Neural progenitor cell (in vitro differentiated cells): ENCODE results near the gene PSMD13. TPM values are rescaled to one million over a fixed set of nuclear protein-coding genes. Genes with fewer than 3 reads are reported as not detected.

ENCODE experiments used
- DNase-seq: peaks from one replicate; pipeline ENCODE4 v3.0.0-alpha.2; 2016; ENCODE audit warnings: low spot score
- H2AFZ ChIP-seq: fragments of 200-600 bp; sonication (generic); replicated peaks from 2 replicates; pipeline ENCODE4 v1.6.1; 2016; ENCODE audit warnings: antibody characterized with exemption
- H3F3A ChIP-seq: fragments of 200-600 bp; sonication (generic); 2 replicates; pipeline ENCODE4 v1.6.1; 2016; ENCODE audit warnings: antibody characterized with exemption, low read depth
- H3K27ac ChIP-seq: fragments of 200-600 bp; sonication (generic); 2 replicates; pipeline ENCODE4 v1.5.1; 2016; ENCODE audit warnings: mild to moderate bottlenecking
- H3K27me3 ChIP-seq: fragments of 200-600 bp; sonication (generic); 2 replicates; pipeline ENCODE4 v1.6.1; 2016; ENCODE audit warnings: mild to moderate bottlenecking, moderate library complexity
- H3K36me3 ChIP-seq: fragments of 200-600 bp; sonication (generic); 2 replicates; pipeline ENCODE4 v1.5.1; 2016
- H3K4me1 ChIP-seq: fragments of 200-600 bp; sonication (generic); 2 replicates; pipeline ENCODE4 v1.6.1; 2016; ENCODE audit warnings: mixed run types
- H3K4me2 ChIP-seq: fragments of 200-600 bp; sonication (generic); 2 replicates; pipeline ENCODE4 v1.6.1; 2016
- H3K4me3 ChIP-seq: fragments of 200-600 bp; sonication (generic); 2 replicates; pipeline ENCODE4 v1.5.1; 2016
- H3K79me2 ChIP-seq: fragments of 200-600 bp; sonication (generic); 2 replicates; pipeline ENCODE4 v1.6.1; 2016; ENCODE audit warnings: low read depth
- H3K9ac ChIP-seq: fragments of 200-600 bp; sonication (generic); 2 replicates; pipeline ENCODE4 v1.6.1; 2016
- H3K9me3 ChIP-seq: fragments of 200-600 bp; sonication (generic); 2 replicates; pipeline ENCODE4 v1.5.1; 2016; ENCODE audit warnings: low read depth
- H4K20me1 ChIP-seq: fragments of 200-600 bp; sonication (generic); 2 replicates; pipeline ENCODE4 v1.6.1; 2016; ENCODE audit warnings: low read depth
- H3K27ac Mint-ChIP-seq: 3 replicates; pipeline ENCODE4 v1.8.0; 2021; ENCODE audit warnings: mixed read lengths
- H3K27me3 Mint-ChIP-seq: 2 replicates; pipeline ENCODE4 v1.8.0; 2022; ENCODE audit warnings: low read depth, mild to moderate bottlenecking, inconsistent platforms, moderate library complexity, mixed read lengths; ENCODE audit not compliant: insufficient read depth
- H3K36me3 Mint-ChIP-seq: 3 replicates; pipeline ENCODE4 v1.8.0; 2021; ENCODE audit warnings: mixed read lengths
- H3K4me1 Mint-ChIP-seq: 3 replicates; pipeline ENCODE4 v1.8.0; 2021; ENCODE audit warnings: mixed read lengths
- H3K4me3 Mint-ChIP-seq: 3 replicates; pipeline ENCODE4 v1.8.0; 2021; ENCODE audit warnings: mild to moderate bottlenecking, moderate library complexity, mixed read lengths
- H3K9me3 Mint-ChIP-seq: 3 replicates; pipeline ENCODE4 v1.8.0; 2020; ENCODE audit warnings: mixed read lengths
- EZH2 ChIP-seq: fragments of 200-600 bp; sonication (generic); IDR thresholded peaks from 2 replicates; pipeline ENCODE4 v1.6.1; 2017; ENCODE audit warnings: antibody characterized with exemption, mild to moderate bottlenecking, moderate library complexity
- EZH2phosphoT487 ChIP-seq: fragments of 200-600 bp; sonication (generic); IDR thresholded peaks from 2 replicates; pipeline ENCODE4 v1.6.1; 2017; ENCODE audit warnings: antibody characterized with exemption
- total RNA-seq: library from RNA; depleted of rRNA; stranded (reverse); fragments of >200 nt; gene quantifications from 2 replicates; pipeline ENCODE4 v1.2.3, GENCODE V29; 2015; ENCODE audit warnings: low replicate concordance
- TF ChIP-seq, protein P1 (sequence below): fragments of 200-600 bp; sonication (generic); IDR thresholded peaks from 2 replicates; pipeline ENCODE4 v1.5.1; 2017; ENCODE audit warnings: antibody characterized with exemption, mild to moderate bottlenecking

PSMD13 gene
- total RNA-seq, 1 donor from 2014 or later, result 90.6 TPM

DNA sequence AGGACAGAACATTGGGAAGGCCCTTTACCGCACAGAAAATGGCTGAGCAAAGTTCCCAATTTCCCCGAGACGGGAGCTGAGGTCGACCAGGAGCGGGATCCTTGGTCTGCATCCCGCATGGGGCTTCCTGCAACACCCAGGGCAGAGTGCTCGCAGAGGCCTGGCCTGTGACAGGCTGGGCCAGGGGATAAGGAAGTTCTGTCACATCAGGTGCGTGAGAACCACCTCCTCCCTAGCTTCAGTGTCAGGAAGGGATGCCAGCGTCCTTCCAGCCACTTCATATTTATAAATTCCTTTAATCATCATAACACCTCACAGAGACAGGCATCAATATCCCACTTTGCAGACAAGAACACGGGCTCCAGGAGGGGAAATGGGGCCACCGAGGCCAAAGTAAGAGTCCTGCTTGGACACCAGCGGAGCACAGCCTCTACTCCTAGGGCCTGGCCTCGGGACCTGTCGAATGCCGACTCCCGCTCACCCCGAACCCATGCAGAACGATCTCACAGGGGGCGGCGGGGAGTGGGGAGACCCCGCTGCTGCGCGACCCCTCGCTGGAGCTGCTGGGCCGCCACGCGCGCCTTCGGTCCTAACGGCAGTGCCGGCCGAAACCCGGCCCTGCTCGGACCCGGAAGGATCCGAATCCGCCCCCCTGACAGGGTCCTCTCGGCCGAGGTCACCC lies 30.1 kb upstream of the PSMD13 start:
- no peak for DNase-seq
- H3K27me3 ChIP-seq, result no peaks in the 10 kb centered on the region
- peak overlapping the region; percentile 89 for H3K9ac ChIP-seq
- no peak overlapping the region for H3K27ac ChIP-seq
- Mint-ChIP-seq H3K36me3 (peaks cover 8% of the 10 kb centered on the region), H3K27me3 (peaks cover 4% of the 10 kb centered on the region), H3K4me3 (peak overlapping the region; percentile 99), H3K4me1 (peaks cover 21% of the 10 kb centered on the region), H3K9me3 (no peaks in the 10 kb centered on the region), H3K27ac (peak overlapping the region; percentile 81)
- peaks cover 41% of the 10 kb centered on the region for H3K79me2 ChIP-seq
- peak overlapping the region; percentile 96 for H3K4me2 ChIP-seq
- no peaks in the 10 kb centered on the region for H3K9me3 ChIP-seq
- peaks cover 11% of the 10 kb centered on the region for H3K4me1 ChIP-seq
- H3K36me3 ChIP-seq, result no peaks in the 10 kb centered on the region
- peaks cover 20% of the 10 kb centered on the region for H4K20me1 ChIP-seq
- TF ChIP-seq EZH2, result no peak
- TF ChIP-seq EZH2phosphoT487, result no peak
- TF ChIP-seq, protein P1, sequence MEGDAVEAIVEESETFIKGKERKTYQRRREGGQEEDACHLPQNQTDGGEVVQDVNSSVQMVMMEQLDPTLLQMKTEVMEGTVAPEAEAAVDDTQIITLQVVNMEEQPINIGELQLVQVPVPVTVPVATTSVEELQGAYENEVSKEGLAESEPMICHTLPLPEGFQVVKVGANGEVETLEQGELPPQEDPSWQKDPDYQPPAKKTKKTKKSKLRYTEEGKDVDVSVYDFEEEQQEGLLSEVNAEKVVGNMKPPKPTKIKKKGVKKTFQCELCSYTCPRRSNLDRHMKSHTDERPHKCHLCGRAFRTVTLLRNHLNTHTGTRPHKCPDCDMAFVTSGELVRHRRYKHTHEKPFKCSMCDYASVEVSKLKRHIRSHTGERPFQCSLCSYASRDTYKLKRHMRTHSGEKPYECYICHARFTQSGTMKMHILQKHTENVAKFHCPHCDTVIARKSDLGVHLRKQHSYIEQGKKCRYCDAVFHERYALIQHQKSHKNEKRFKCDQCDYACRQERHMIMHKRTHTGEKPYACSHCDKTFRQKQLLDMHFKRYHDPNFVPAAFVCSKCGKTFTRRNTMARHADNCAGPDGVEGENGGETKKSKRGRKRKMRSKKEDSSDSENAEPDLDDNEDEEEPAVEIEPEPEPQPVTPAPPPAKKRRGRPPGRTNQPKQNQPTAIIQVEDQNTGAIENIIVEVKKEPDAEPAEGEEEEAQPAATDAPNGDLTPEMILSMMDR, result no peak
- peak overlapping the region; percentile 45 for H2AFZ ChIP-seq
- H3F3A ChIP-seq, result peaks cover 12% of the 10 kb centered on the region
- H3K4me3 ChIP-seq, result peak overlapping the region; percentile 98

DNA sequence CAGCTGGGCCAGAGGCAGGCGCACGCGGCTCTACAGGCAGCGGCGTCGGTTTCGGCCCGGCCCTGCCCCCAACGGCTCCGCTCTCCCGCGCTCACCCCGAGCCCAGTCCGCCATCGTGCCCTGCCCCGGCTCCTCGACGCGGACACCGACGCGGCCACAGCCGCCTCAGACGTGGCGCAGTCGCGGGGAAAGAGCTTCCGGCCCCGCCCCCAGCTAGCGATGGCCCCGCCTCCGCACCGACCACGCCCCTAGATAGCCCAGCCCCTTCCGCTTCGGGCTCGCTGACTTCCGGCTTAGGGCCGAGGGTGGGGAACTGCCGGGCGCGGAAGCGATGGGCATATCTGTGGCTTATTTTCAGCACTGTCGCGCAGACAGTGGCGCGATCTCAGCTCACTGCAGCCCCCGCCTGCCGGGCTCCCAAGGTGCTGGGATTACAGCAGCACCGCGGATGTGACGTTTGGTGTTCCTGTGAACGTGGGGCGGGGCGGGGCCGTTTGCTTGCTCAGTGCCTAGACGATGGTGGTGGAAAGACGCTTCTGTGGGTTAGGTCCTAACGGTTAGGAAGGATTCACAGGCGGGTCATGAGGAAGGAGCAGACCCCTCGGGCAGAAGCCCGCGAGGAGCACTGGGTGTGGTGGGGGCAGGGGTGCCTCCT lies 29.4 kb upstream of the PSMD13 start, which contains the start of the genes BET1L and RIC8A:
TSS of gene BET1L (minus strand) at position 192 of the 655 bp plus-strand sequence. CDS start at position 114, 78 bp downstream.
TSS of gene RIC8A (plus strand) at position 501 of the 655 bp plus-strand sequence. CDS start 1,147 bp downstream, outside the sequence.
- H3K9me3 ChIP-seq, result no peaks in the 10 kb centered on the region
- Mint-ChIP-seq H3K27ac (peak within 1 kb of the TSS; percentile 94), H3K4me3 (peak within 1 kb of the TSS; percentile 99), H3K9me3 (no peaks in the 10 kb centered on the region), H3K36me3 (peaks cover 8% of the 10 kb centered on the region), H3K4me1 (peaks cover 21% of the 10 kb centered on the region), H3K27me3 (peaks cover 4% of the 10 kb centered on the region)
- no peaks in the 10 kb centered on the region for H3K36me3 ChIP-seq
- H3K27ac ChIP-seq, result peak within 1 kb of the TSS; percentile 82
- no peak for TF ChIP-seq EZH2
- TF ChIP-seq, protein P1, result no peak
- no peak for TF ChIP-seq EZH2phosphoT487
- peaks cover 12% of the 10 kb centered on the region for H3F3A ChIP-seq
- H4K20me1 ChIP-seq, result peaks cover 20% of the 10 kb centered on the region
- H3K4me2 ChIP-seq, result peak within 1 kb of the TSS; percentile 96
- H3K79me2 ChIP-seq, result peaks cover 41% of the 10 kb centered on the region
- DNase-seq, result peak; percentile 98
- H3K9ac ChIP-seq, result peak within 1 kb of the TSS; percentile 89
- peak within 1 kb of the TSS; percentile 85 for H2AFZ ChIP-seq
- H3K4me1 ChIP-seq, result peaks cover 11% of the 10 kb centered on the region
- H3K27me3 ChIP-seq, result no peaks in the 10 kb centered on the region
- H3K4me3 ChIP-seq, result peak within 1 kb of the TSS; percentile 98

DNA sequence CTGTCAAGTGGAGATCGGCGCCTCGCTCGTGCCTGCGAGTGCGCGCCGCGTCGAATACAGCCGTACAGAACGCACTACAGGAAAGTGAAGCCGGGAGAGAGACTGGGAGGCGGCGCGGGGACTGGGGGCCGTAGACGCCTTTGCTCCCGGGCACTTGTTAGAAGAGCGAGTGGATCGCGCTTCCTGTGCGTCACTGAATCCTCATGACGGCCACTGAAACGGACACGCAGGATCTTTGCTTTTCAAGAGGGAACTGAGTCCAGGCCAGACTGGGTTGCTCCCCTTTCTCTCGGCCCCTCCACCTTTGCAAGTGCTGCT lies 29.0 kb upstream of the PSMD13 start:
- H3K9me3 Mint-ChIP-seq, result no peaks in the 10 kb centered on the region
- Histone ChIP-seq H3K4me3 (peak overlapping the region; percentile 98), H3K9me3 (no peaks in the 10 kb centered on the region), H3K27ac (peak overlapping the region; percentile 82), H3K9ac (peak overlapping the region; percentile 60), H3K4me2 (peak overlapping the region; percentile 96), H3K4me1 (peaks cover 11% of the 10 kb centered on the region), H3K36me3 (no peaks in the 10 kb centered on the region), H3F3A (peaks cover 12% of the 10 kb centered on the region), H4K20me1 (peaks cover 20% of the 10 kb centered on the region), H3K27me3 (no peaks in the 10 kb centered on the region), H3K79me2 (peaks cover 41% of the 10 kb centered on the region), H2AFZ (peak overlapping the region; percentile 61)
- H3K4me1 Mint-ChIP-seq, result peaks cover 21% of the 10 kb centered on the region
- H3K36me3 Mint-ChIP-seq, result peaks cover 8% of the 10 kb centered on the region
- TF ChIP-seq, protein P1, result no peak
- TF ChIP-seq EZH2phosphoT487 (no peak), EZH2 (no peak)
- peak overlapping the region; percentile 94 for H3K27ac Mint-ChIP-seq
- H3K27me3 Mint-ChIP-seq, result peaks cover 2% of the 10 kb centered on the region
- no peak for DNase-seq
- peak overlapping the region; percentile 99 for H3K4me3 Mint-ChIP-seq
